NCI-H510A treated with DMSO at 0.1 percent for 48 hours (cell line): Measurements from ENCODE around the gene SUGP2.
"Not testable (repeated sequence)": the region's sequence is repeated elsewhere in the genome, so short reads cannot be mapped to it uniquely, and the experiment has no call there.

ENCODE experiments used
- DNase-seq: peaks from one replicate; lab custom pipeline; 2025; lab: John Stamatoyannopoulos, UW

Gene SUGP2

GRCh38 chr19:18990128-18990708 is 43.1 kb downstream of the SUGP2 start:
- DNase-seq = no peak

- no peak for DNase-seq
Measured at GRCh38 chr19:18989316-18989715, 44.0 kb downstream of the SUGP2 start.

DNA sequence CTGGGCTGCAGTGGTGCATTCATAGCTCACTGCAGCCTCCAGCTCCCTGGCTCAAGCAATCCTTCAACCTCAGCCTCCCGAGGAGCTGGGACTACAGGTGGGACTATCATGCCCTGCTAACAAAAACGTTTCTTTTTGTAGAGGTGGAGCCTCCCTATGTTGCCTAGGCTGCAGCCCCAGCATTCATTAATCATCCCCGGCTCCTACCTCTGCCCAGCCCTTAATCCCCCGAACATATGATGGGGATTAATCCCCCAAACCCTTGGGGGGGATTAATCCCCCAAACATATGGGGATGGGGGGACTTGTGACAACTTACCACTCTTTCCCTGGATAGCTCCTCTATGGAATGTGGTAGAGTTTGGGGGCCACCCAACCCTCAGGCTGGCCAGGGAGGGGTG is 45.9 kb downstream of the SUGP2 start:
- no peak for DNase-seq

DNA sequence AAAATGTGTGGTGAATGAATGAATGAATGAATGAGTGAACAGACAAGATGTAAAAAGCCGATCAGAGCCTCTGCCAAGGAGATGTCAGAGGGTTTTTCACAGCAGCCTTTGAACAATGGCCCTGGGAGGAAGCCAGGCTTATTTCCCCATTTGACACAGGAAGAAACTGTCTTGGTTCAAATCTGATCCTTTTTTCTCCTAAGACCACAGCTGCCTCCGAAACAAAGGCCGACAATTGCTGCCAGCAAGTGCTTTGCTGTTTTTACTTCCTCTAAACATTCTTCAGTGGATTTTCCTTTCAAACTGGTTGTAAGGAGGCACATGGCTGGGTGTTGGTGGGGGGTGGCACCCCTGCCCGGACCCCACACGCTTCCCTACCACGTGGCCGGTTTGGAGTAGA is 48.1 kb downstream of the SUGP2 start:
- no peak for DNase-seq

DNA sequence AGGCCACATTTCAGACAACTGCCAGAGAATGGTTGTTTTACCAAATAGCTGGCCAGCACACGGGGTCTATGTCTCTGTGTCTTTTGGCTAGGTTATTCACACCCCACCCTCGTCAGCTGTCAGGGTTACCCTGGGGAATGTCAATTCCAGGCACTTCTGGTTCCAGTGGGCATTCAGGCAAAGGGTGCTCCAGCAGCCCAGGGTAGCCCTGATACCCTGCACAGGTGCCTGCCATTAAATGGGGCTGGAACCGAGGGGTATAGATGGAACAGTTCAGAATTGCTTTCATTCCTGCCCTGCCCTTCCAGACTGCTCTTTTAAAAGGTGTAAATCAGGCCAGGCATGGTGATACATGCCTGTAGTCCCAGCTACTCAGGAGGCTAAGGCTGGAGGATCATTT is 49.1 kb downstream of the SUGP2 start:
- DNase-seq = no peak

- no peak for DNase-seq
Measured at GRCh38 chr19:18982669-18983068, 50.6 kb downstream of the SUGP2 start.

DNA sequence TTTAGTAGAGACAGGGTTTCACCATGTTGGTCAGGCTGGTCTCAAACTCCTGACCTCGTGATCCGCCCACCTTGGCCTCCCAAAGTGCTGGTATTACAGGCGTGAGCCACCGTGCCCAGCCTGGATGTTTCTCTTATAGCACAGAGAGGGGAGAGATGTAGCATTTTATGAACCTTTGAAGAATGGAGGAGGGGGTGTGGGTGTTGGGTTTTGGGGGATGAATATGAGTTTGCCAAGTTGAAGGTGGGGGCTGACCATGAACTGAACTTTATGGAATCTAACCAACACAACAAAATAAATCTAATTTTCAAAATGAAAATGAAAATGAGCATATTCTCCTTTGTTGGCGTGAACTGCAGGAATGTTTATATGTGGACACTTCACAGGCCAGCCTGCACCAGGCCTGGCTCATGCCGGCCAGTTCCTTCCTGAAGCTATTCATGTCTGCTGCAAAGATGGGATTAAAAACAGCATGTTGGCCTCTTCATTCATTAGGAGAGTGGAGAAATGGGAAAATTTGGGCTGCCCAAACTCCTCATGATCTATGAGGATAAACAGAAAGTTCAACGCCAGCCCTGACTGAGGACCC is 52.8 kb downstream of the SUGP2 start:
- no peak for DNase-seq

GRCh38 chr19:18978616-18979015 is 54.7 kb downstream of the SUGP2 start:
- DNase-seq = no peak

GRCh38 chr19:18975869-18976268 is 57.4 kb downstream of the SUGP2 start:
- no peak for DNase-seq

- DNase-seq = no peak
Measured at GRCh38 chr19:18975011-18975410, 58.3 kb downstream of the SUGP2 start.

DNA sequence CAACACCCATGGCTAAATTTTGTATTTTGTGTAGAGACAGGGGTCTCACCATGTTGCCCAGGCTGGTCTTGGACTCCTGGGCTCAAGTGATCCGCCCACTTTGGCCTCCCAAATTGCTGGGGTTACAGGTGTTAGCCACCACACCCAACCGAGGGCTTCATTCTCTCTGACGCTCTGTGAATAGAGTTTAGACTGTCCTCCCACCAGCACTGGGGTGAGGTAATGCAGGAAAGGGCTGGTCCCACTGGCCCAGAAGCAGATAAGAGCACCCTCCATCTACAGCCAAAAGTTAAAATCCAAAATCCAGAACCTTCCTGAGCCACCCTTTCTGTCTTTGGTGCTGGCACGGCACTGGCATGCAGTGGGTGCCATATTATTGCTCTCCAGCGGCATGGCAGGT is 60.5 kb downstream of the SUGP2 start:
- DNase-seq = no peak

DNA sequence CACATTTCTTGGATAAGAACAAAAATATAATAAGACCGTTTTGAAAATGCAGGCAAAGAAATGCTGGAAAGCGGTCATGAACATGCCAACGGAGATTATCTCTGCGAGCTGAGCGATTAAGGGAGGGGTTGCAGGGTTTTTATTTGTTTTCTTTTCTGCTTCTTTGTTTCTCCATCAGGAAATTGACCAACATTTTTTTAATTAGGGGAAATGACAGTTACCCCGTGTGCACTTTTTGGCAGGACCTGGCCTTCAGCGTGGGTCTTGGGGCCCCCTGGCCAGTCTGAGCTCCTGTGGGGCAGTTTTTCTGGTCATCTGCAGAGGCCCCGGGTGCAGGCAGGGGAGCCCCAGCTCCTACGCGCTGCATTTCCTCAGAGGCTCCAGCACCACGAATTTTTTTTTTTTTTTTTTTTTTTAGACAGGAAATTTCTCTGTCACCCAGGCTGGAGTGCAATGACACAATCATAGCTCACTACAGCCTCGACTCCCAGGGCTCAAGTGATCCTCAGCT is 61.0 kb downstream of the SUGP2 start:
- no peak for DNase-seq

DNA sequence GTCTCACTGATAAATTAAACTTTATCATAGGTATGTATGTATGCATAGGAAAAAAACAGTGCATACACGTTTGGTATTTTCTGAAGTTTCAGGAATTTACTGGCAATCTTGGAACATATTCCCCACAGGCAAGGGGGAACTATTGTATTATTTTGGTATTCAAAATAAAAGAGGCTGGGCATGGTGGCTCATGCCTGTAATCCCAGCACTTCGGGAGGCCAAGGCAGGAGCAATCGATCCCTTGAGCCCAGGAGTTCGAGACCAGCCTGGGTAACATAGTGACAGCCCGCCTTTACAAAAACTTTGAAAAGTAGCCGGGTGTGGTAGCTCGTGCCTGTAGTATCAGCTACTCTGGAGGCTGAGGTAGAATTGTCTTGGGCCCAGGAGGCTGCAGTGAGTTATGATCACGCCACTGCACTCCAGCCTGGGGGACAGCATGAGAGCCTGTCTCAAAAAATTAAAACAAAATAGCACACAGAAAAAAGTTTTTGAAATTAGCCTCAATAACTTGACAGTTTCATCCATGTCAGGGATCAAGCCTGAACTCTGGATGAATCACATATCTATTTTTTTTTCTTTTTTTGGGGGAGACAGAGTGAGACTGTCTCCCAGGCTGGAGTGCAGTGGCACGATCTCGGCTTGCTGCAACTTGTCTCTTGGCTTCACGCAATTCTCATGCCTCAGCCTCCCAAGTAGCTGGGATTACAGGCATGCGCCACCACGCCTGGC is 63.2 kb downstream of the SUGP2 start:
- DNase-seq = no peak

- peak; percentile 36 for DNase-seq
Measured at GRCh38 chr19:18967358-18968146, 65.8 kb downstream of the SUGP2 start.

GRCh38 chr19:18966307-18966706 is 67.0 kb downstream of the SUGP2 start:
- DNase-seq = peak; percentile 23

DNA sequence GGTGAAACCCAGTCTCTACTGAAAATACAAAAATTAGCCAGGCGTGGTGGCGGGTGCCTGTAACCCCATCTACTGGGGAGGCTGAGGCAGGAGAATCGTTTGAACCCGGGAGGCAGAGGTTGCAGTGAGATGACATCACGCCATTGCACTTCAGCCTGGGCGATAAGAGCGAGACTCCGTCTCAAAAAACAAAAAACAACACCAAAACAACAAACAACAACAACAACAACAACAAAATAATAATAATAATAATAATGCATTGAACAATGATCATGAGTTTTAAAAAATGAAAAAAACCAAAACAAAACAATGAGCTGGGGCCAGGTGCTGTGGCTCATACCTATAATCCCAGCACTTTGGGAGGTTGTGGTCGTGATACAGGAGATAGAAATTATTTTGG is 69.2 kb downstream of the SUGP2 start:
- no peak for DNase-seq

GRCh38 chr19:18961767-18962620 is 71.3 kb downstream of the SUGP2 start:
- peak; percentile 34 for DNase-seq

- DNase-seq = no peak
Measured at GRCh38 chr19:18960370-18960769, 72.9 kb downstream of the SUGP2 start.

- DNase-seq = no peak
Measured at GRCh38 chr19:18955042-18955441, 78.3 kb downstream of the SUGP2 start.

GRCh38 chr19:18954094-18954493 is 79.2 kb downstream of the SUGP2 start:
- no peak for DNase-seq

GRCh38 chr19:18952364-18953003 is 80.8 kb downstream of the SUGP2 start:
- not testable (repeated sequence) for DNase-seq
